K562 (cell line): ENCODE results near the gene PUS3. TPM values are rescaled to one million over a fixed set of nuclear protein-coding genes. Genes with fewer than 3 reads are reported as not detected.

ENCODE experiments used
- ARID2 ChIP-seq: fragments of 450-650 bp; IDR thresholded peaks from 2 replicates; pipeline ENCODE4 v1.6.1; 2017; ENCODE audit warnings: antibody characterized with exemption, mild to moderate bottlenecking
- CHD1 ChIP-seq: fragments of 200-600 bp; sonication (generic); IDR thresholded peaks from one replicate; pipeline ENCODE4 v1.6.1; 2012; ENCODE audit warnings: mild to moderate bottlenecking, moderate library complexity, low read length, inconsistent platforms
- GTF2F1 ChIP-seq: IDR thresholded peaks from 2 replicates; pipeline ENCODE4 v1.6.1; 2011; ENCODE audit warnings: low read depth, low read length, improper control_type of control experiment
- JUN ChIP-seq, 2 experiments: sonication (generic) in 1 of 2; formaldehyde crosslinking in 1 of 2; IDR thresholded peaks; 2 replicates each; pipeline versions ENCODE4 v1.6.1 to v1.8.0; 2012 to 2022; ENCODE audit warnings: borderline replicate concordance in 2 of 2, mild to moderate bottlenecking in 2 of 2, improper control_type of control experiment in 1 of 2, low read depth in 1 of 2, low read length in 1 of 2, missing genetic modification reagents in 1 of 2
- LEF1 ChIP-seq: fragments of 450-650 bp; IDR thresholded peaks from 2 replicates; pipeline ENCODE4 v1.6.1; 2016; ENCODE audit warnings: mild to moderate bottlenecking
- MEF2D ChIP-seq: conservative IDR thresholded peaks from 2 replicates; pipeline ENCODE4 v1.6.1; 2016; ENCODE audit warnings: low read depth, missing genetic modification characterization, missing compliant biosample characterization
- MTF1 ChIP-seq: fragments of 250-450 bp; sonication (Bioruptor Pico); IDR thresholded peaks from 2 replicates; pipeline ENCODE4 v1.9.0; 2021; ENCODE audit warnings: moderate library complexity, mild to moderate bottlenecking, inconsistent platforms, borderline replicate concordance
- MYC ChIP-seq, 2 experiments: fragments of 250-450 bp in 1 of 2; sonication (Bioruptor Pico) in 1 of 2; IDR thresholded peaks; 2 replicates each; pipeline versions ENCODE4 v1.5.1 to v1.6.1; 2012 to 2021; ENCODE audit warnings: low read depth in 2 of 2, borderline replicate concordance in 1 of 2, improper control_type of control experiment in 1 of 2, low read length in 1 of 2, mild to moderate bottlenecking in 1 of 2, moderate library complexity in 1 of 2
- OTX1 ChIP-seq: fragments of 450-650 bp; formaldehyde crosslinking; IDR thresholded peaks from 2 replicates; pipeline ENCODE4 v1.4.0; 2022; ENCODE audit warnings: mild to moderate bottlenecking
- RAD21 ChIP-seq, 2 experiments: fragments of 250-450 bp in 1 of 2; fragments of 450-650 bp in 1 of 2; sonication (Bioruptor Pico) in 1 of 2; formaldehyde crosslinking in 1 of 2; IDR thresholded peaks in 1 of 2; conservative IDR thresholded peaks in 1 of 2; 2 replicates each; pipeline versions ENCODE4 v1.4.0 to v1.8.0; 2020 to 2022; ENCODE audit warnings: mild to moderate bottlenecking in 2 of 2, moderate library complexity in 1 of 2
- XRCC3 ChIP-seq: fragments of 450-650 bp; IDR thresholded peaks from 2 replicates; pipeline ENCODE4 v1.6.1; 2017; ENCODE audit warnings: mild to moderate bottlenecking, moderate library complexity
- YY1 ChIP-seq, 3 experiments: IDR thresholded peaks; 2 replicates each; pipeline ENCODE4 v1.6.1; 2011; ENCODE audit warnings: low read length in 2 of 3, mild to moderate bottlenecking in 2 of 3, moderate library complexity in 2 of 3, borderline replicate concordance in 1 of 3, control low read depth in 1 of 3, low read depth in 1 of 3; ENCODE audit not compliant: insufficient read depth in 3 of 3, insufficient replicate concordance in 2 of 3, control insufficient read depth in 1 of 3, insufficient read length in 1 of 3; ENCODE audit errors: extremely low read depth in 1 of 3
- ZBTB17 ChIP-seq: fragments of 450-650 bp; formaldehyde crosslinking; IDR thresholded peaks from 2 replicates; pipeline ENCODE4 v1.4.0; 2020; ENCODE audit warnings: mild to moderate bottlenecking
- ZBTB8A ChIP-seq: fragments of 450-650 bp; IDR thresholded peaks from 2 replicates; pipeline ENCODE4 v1.6.1; 2018; ENCODE audit warnings: mild to moderate bottlenecking, moderate library complexity; ENCODE audit not compliant: partially characterized antibody
- ZNF76 ChIP-seq: fragments of 250-450 bp; sonication (Bioruptor Pico); IDR thresholded peaks from 2 replicates; pipeline ENCODE4 v1.4.0; 2020; ENCODE audit warnings: mild to moderate bottlenecking, moderate library complexity, borderline replicate concordance
- polyA plus RNA-seq, 8 experiments: library from polyadenylated mRNA; depleted of rRNA in 4 of 8; stranded (reverse) in 5 of 8; unstranded in 3 of 8; fragments of >200 nt; fragmentation: Nextera tagmentation in 2 of 8; fragmentation: Illumina TruSeq in 1 of 8; extraction: Ambion mirVana in 2 of 8; extraction: Trizol in 1 of 8; gene quantifications; 2 replicates each; pipeline versions ENCODE4 v1.2.1 to v1.2.3, GENCODE V29; 2011 to 2014; ENCODE audit warnings: inconsistent platforms in 1 of 8, missing spikeins in 1 of 8
- total RNA-seq, 7 experiments: library from RNA; depleted of rRNA in 6 of 7; stranded (reverse); fragments of >200 nt in 6 of 7; fragmentation: Illumina TruSeq in 2 of 7; extraction: Trizol in 2 of 7; gene quantifications; 2 replicates each; pipeline versions ENCODE4 v1.2.1 to v1.2.3, GENCODE V29; 2011 to 2021; ENCODE audit warnings: low replicate concordance in 1 of 7
- TF ChIP-seq, protein P1 (sequence below): sonication (generic); formaldehyde crosslinking; IDR thresholded peaks from 2 replicates; pipeline ENCODE4 v1.5.0; 2020; ENCODE audit warnings: missing genetic modification reagents
- TF ChIP-seq, protein P2 (sequence below): fragments of 450-650 bp; IDR thresholded peaks from 2 replicates; pipeline ENCODE4 v1.6.1; 2017; ENCODE audit warnings: mild to moderate bottlenecking, moderate library complexity
- TF ChIP-seq, protein P3 (sequence below): fragments of 450-650 bp; IDR thresholded peaks from 2 replicates; pipeline ENCODE4 v1.6.1; 2016; ENCODE audit warnings: missing biosample characterization, missing genetic modification characterization
- TF ChIP-seq, protein P4 (sequence below): fragments of 450-650 bp; IDR thresholded peaks from 2 replicates; pipeline ENCODE4 v1.6.1; 2018; ENCODE audit not compliant: partially characterized antibody

The PUS3 gene
- total and polyA plus RNA-seq, 9 of the 15 experiments (the other 6 are each of a cell fraction or from before 2014, with no cell fraction given) = 16.5 to 49.2 (median 35.9) TPM

DNA sequence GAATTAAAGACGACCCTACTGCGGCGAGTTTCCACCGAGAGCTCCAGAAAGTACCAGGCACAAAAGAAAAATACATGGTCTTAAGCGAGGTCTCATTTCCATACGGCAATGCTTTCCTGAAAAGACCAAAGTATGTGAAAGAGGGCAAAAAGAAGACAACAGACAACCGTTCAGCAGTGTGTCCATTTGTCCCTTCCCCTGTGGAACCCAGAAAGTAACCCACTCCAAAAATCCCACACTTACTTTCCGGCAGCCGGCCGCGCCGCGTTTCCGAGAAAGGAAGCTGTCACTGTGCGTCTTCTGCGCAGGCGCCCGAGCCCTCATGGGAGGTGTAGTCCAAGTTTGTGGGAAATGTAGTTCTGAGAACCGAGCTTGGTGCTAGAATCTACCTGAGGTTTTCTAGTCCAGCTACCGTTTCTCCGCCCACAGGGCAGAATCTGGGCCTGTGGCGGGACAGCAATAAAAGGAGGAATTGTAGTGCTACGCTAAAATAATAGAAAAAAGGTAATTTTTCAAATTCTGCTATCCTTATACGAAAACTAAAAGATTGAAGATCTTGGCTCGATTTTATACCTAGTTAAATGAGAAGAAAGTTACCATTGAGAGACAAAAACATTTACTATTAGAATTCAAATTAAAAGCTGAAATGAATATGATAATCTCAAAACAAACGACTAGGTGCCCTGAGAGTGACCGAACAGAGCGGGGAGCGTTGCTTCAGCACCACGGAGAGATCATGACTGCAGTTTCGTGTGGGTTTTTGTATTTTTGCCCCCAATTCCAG lies at the start of gene PUS3 (continued):
- TF ChIP-seq MTF1 (CRISPR knock-in tag) (no peak), ZBTB8A (no peak), ZNF76 (CRISPR knock-in tag) (no peak), GTF2F1 (no peak), XRCC3 (no peak), RAD21 (CRISPR knock-in tag; conservative IDR thresholded peaks at IDR 0.05 in 1 of 2, IDR thresholded peaks at IDR 0.05 in 1 of 2) (no peak), OTX1 (CRISPR knock-in tag) (no peak), YY1 (IDR thresholded peaks at IDR 0.05; ENCODE audit: borderline replicate concordance in 1 of 3, control insufficient read depth in 1 of 3, extremely low read depth in 1 of 3, insufficient read depth in 3 of 3, insufficient read length in 1 of 3, insufficient replicate concordance in 2 of 3, low read depth in 1 of 3, low read length in 2 of 3) (peak in 2 of 3 experiments; percentile 24 to 63), CHD1 (no peak), LEF1 (no peak), JUN (IDR thresholded peaks at IDR 0.05; ENCODE audit: borderline replicate concordance, low read depth, low read length) (0 out of 2 replicates have a peak, but pooled peaks have one; percentile 22), JUN (CRISPR knock-in tag; IDR thresholded peaks at IDR 0.05; ENCODE audit: borderline replicate concordance) (no peak), ZBTB17 (CRISPR knock-in tag) (no peak), ARID2 (no peak), MYC (IDR thresholded peaks at IDR 0.05; ENCODE audit: low read depth, low read length) (peak; percentile 61; the same call in 1 of the 2 replicates), MYC (CRISPR knock-in tag; IDR thresholded peaks at IDR 0.05; ENCODE audit: borderline replicate concordance, low read depth) (no peak), MEF2D (tag) (no peak)
- TF ChIP-seq, protein P1, sequence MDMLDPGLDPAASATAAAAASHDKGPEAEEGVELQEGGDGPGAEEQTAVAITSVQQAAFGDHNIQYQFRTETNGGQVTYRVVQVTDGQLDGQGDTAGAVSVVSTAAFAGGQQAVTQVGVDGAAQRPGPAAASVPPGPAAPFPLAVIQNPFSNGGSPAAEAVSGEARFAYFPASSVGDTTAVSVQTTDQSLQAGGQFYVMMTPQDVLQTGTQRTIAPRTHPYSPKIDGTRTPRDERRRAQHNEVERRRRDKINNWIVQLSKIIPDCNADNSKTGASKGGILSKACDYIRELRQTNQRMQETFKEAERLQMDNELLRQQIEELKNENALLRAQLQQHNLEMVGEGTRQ (CRISPR knock-in tag) = no peak
- TF ChIP-seq, protein P2, sequence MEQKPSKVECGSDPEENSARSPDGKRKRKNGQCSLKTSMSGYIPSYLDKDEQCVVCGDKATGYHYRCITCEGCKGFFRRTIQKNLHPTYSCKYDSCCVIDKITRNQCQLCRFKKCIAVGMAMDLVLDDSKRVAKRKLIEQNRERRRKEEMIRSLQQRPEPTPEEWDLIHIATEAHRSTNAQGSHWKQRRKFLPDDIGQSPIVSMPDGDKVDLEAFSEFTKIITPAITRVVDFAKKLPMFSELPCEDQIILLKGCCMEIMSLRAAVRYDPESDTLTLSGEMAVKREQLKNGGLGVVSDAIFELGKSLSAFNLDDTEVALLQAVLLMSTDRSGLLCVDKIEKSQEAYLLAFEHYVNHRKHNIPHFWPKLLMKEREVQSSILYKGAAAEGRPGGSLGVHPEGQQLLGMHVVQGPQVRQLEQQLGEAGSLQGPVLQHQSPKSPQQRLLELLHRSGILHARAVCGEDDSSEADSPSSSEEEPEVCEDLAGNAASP = no peak
- TF ChIP-seq, protein P3, sequence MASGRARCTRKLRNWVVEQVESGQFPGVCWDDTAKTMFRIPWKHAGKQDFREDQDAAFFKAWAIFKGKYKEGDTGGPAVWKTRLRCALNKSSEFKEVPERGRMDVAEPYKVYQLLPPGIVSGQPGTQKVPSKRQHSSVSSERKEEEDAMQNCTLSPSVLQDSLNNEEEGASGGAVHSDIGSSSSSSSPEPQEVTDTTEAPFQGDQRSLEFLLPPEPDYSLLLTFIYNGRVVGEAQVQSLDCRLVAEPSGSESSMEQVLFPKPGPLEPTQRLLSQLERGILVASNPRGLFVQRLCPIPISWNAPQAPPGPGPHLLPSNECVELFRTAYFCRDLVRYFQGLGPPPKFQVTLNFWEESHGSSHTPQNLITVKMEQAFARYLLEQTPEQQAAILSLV (tag) = no peak
- TF ChIP-seq, protein P4, sequence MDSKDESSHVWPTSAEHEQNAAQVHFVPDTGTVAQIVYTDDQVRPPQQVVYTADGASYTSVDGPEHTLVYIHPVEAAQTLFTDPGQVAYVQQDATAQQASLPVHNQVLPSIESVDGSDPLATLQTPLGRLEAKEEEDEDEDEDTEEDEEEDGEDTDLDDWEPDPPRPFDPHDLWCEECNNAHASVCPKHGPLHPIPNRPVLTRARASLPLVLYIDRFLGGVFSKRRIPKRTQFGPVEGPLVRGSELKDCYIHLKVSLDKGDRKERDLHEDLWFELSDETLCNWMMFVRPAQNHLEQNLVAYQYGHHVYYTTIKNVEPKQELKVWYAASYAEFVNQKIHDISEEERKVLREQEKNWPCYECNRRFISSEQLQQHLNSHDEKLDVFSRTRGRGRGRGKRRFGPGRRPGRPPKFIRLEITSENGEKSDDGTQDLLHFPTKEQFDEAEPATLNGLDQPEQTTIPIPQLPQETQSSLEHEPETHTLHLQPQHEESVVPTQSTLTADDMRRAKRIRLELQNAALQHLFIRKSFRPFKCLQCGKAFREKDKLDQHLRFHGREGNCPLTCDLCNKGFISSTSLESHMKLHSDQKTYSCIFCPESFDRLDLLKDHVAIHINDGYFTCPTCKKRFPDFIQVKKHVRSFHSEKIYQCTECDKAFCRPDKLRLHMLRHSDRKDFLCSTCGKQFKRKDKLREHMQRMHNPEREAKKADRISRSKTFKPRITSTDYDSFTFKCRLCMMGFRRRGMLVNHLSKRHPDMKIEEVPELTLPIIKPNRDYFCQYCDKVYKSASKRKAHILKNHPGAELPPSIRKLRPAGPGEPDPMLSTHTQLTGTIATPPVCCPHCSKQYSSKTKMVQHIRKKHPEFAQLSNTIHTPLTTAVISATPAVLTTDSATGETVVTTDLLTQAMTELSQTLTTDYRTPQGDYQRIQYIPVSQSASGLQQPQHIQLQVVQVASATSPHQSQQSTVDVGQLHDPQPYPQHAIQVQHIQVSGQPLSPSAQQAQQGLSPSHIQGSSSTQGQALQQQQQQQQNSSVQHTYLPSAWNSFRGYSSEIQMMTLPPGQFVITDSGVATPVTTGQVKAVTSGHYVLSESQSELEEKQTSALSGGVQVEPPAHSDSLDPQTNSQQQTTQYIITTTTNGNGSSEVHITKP = peak; percentile 84
